ENCODE data around the gene UNC45B.
"Not testable (repeated sequence)": the region's sequence is repeated elsewhere in the genome, so short reads cannot be mapped to it uniquely, and the experiment has no call there.

UNC45B gene

GRCh38 chr17:35148144-35148543 lies 527 bp downstream of the UNC45B start:
- Histone ChIP-seq H3K4me3 (ENCODE audit: low read length) (no peak overlapping the region), H3K27me3 (ENCODE audit: insufficient read depth, low read length) (peaks cover 18% of the 10 kb centered on the region), H3K36me3 (ENCODE audit: insufficient read depth, low read length) (no peaks in the 10 kb centered on the region), H2AFZ (ENCODE audit: low read depth, low read length) (no peak overlapping the region), H3K4me1 (ENCODE audit: insufficient read depth, low read length) (no peaks in the 10 kb centered on the region), H3K9me3 (ENCODE audit: low read length) (no peaks in the 10 kb centered on the region)

DNA sequence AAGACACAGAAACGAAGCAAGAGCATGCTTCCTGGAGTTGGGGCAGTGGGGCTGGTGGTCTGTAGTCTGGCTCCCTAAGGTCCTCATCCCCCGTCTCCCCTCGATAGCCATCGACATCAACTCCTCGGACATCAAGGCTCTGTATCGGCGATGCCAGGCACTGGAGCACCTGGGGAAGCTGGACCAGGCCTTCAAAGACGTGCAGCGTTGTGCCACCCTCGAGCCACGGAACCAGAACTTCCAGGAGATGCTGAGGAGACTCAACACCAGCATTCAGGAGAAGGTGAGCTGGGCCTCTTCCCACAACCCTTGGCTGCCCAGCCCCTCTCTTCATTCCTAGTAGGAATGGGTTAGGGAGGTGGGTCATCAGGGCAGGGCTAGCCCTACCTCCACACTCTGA lies 2.3 kb downstream of the UNC45B start:
- no peak overlapping the region for H2AFZ ChIP-seq (ENCODE audit: low read depth, low read length)
- H3K4me3 ChIP-seq (ENCODE audit: low read length): no peak overlapping the region
- no peaks in the 10 kb centered on the region for H3K36me3 ChIP-seq (ENCODE audit: insufficient read depth, low read length)
- no peaks in the 10 kb centered on the region for H3K4me1 ChIP-seq (ENCODE audit: insufficient read depth, low read length)
- H3K27me3 ChIP-seq (ENCODE audit: insufficient read depth, low read length): peaks cover 19% of the 10 kb centered on the region
- no peaks in the 10 kb centered on the region for H3K9me3 ChIP-seq (ENCODE audit: low read length)

DNA sequence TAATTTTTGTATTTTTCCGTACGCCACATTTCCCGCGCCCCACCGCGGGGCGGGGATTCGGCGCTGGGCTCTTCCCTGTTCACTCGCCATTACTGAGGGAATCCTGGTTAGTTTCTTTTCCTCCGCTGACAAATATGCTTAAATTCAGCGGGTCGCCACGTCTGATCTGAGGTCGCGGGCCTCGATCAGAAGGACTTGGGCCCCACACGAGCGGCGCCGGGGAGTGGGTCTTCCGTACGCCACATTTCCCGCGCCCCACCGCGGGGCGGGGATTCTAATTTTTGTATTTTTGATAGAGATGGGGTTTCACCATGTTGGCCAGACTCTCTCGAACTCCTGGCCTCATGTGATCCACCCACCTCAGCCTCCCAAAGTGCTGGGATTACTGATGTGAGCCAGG lies 3.5 kb downstream of the UNC45B start:
- not testable (repeated sequence) for H3K4me3 ChIP-seq (ENCODE audit: low read length); H3K36me3 ChIP-seq (ENCODE audit: insufficient read depth, low read length); H3K9me3 ChIP-seq (ENCODE audit: low read length); H2AFZ ChIP-seq (ENCODE audit: low read depth, low read length); H3K4me1 ChIP-seq (ENCODE audit: insufficient read depth, low read length)
- peaks cover 22% of the 10 kb centered on the region for H3K27me3 ChIP-seq (ENCODE audit: insufficient read depth, low read length)

DNA sequence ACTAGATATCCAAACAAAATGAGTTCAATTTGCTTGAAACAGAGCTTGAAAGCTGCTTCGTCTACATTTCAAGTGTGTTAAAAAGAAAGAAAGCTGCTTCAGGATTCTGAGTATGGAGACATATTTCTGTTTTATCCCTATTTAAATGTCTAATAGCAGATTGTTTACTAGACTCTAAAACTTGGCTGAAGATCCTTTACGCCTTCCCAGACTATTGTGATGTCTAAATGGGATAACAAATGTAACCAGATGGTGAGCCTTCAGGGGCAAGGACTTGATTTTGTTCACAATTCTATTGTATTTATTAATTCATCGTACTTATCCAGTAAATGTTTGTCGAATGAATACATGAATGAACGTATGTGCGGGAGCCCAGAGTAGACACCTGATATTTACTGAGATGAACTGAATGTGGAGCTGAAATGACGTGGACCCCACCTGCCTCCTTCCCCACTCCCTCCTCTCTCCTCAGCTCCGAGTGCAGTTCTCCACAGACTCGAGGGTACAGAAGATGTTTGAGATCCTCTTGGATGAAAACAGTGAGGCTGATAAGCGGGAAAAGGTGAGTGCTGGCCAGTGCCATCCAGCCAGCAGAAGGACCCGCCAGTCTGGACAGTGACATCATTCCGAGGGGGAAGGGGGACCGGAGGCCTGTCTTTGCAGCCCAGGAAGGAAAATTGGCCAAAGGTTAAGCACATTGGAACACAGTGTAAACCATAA lies 5.0 kb downstream of the UNC45B start:
- no peaks in the 10 kb centered on the region for H3K4me1 ChIP-seq (ENCODE audit: insufficient read depth, low read length)
- no peak overlapping the region for H3K4me3 ChIP-seq (ENCODE audit: low read length)

DNA sequence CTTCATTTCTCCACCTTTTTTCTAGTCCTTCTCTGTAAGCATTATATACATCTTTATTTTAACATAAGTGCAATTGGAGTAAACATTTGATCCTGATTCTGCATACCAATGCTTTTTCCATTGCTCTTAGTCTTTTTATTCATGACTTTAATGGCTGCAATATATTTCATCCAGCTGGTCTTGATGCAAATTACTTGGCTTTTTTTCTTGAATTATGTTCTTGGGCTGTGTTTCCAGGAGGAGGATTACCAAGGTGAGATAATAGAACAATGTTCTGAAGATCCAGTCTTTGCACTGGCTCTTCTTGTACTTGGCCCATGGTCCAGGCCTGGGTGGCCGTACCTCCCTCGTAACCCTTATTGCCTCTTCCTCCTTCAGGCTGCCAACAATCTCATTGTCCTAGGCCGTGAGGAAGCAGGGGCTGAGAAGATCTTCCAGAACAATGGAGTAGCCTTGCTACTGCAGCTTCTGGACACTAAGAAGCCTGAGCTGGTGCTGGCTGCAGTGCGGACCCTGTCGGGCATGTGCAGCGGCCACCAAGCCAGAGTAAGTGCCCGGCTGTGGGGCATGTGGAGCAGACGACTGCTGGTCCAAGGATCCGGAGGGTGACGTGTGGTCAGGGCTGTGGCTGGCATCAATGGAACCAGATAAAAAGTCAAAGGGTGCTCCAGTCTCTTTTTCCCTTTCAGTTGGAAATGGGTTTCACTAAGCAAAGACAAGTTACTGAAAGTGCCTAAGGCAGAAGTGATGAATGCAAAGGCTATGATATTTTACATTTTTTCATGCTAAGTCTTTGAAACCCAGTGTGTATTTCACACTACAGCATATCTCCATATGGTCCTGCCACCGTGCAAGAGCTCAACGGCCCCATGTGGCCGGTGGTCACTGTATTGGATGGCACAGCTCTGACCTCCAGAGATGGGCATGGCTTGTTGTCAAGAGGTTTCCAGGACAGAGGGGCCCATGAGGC lies 6.9 kb downstream of the UNC45B start:
- Histone ChIP-seq H3K4me3 (ENCODE audit: low read length) (no peak overlapping the region), H3K27me3 (ENCODE audit: insufficient read depth, low read length) (peaks cover 12% of the 10 kb centered on the region), H2AFZ (ENCODE audit: low read depth, low read length) (no peak overlapping the region), H3K36me3 (ENCODE audit: insufficient read depth, low read length) (no peaks in the 10 kb centered on the region), H3K4me1 (ENCODE audit: insufficient read depth, low read length) (no peaks in the 10 kb centered on the region), H3K9me3 (ENCODE audit: low read length) (no peaks in the 10 kb centered on the region)

More for the DNA sequence above, 5.0 kb downstream of the UNC45B start:
- Histone ChIP-seq H3K27me3 (ENCODE audit: insufficient read depth, low read length) (peaks cover 13% of the 10 kb centered on the region), H2AFZ (ENCODE audit: low read depth, low read length) (no peak overlapping the region), H3K36me3 (ENCODE audit: insufficient read depth, low read length) (no peaks in the 10 kb centered on the region), H3K9me3 (ENCODE audit: low read length) (no peaks in the 10 kb centered on the region)

DNA sequence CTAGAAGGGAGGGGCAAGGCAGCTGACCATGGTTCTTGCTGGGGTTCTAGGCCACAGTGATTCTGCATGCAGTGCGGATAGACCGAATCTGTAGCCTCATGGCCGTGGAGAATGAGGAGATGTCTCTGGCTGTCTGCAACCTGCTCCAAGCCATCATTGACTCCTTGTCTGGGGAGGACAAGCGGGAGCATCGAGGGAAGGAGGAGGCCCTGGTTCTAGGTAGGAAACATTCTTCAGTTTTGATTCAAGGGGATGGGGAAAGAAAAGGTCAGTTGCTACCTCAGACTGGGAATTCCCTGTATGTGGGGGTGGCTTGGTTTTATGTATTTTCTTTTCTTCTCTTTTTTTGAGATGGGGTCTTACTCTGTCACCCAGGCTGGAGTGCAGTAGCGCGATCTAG lies 7.6 kb downstream of the UNC45B start:
- H2AFZ ChIP-seq (ENCODE audit: low read depth, low read length): no peak overlapping the region
- no peaks in the 10 kb centered on the region for H3K4me1 ChIP-seq (ENCODE audit: insufficient read depth, low read length)
- peaks cover 16% of the 10 kb centered on the region for H3K27me3 ChIP-seq (ENCODE audit: insufficient read depth, low read length)
- no peaks in the 10 kb centered on the region for H3K9me3 ChIP-seq (ENCODE audit: low read length)
- H3K36me3 ChIP-seq (ENCODE audit: insufficient read depth, low read length): no peaks in the 10 kb centered on the region
- no peak overlapping the region for H3K4me3 ChIP-seq (ENCODE audit: low read length)

DNA sequence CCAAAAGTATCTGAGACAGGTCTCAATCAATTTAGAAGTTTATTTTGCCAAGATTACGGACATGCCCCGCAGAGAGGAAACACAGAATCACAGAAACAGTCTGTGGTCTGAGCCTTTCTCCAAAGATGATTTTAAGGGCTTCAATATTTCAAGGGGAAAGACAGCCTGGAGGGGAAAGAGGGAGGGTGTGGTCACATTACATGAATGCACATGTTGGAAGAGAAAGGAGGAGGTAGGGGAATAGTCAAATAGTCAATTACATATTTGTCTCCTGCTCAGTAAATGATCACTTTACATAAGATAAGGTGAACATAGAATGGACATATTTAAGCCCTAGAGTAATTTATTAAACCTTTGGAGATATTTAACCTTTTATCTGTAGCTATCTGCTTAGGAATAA lies 12.3 kb downstream of the UNC45B start:
- H3K36me3 ChIP-seq (ENCODE audit: insufficient read depth, low read length): no peaks in the 10 kb centered on the region
- no peak overlapping the region for H2AFZ ChIP-seq (ENCODE audit: low read depth, low read length)
- no peaks in the 10 kb centered on the region for H3K4me1 ChIP-seq (ENCODE audit: insufficient read depth, low read length)
- no peak overlapping the region for H3K4me3 ChIP-seq (ENCODE audit: low read length)
- H3K9me3 ChIP-seq (ENCODE audit: low read length): peaks cover 3% of the 10 kb centered on the region
- peaks cover 26% of the 10 kb centered on the region for H3K27me3 ChIP-seq (ENCODE audit: insufficient read depth, low read length)

- H3K36me3 ChIP-seq (ENCODE audit: insufficient read depth, low read length): no peaks in the 10 kb centered on the region
- no peaks in the 10 kb centered on the region for H3K4me1 ChIP-seq (ENCODE audit: insufficient read depth, low read length)
- H3K9me3 ChIP-seq (ENCODE audit: low read length): peaks cover 3% of the 10 kb centered on the region
- peaks cover 22% of the 10 kb centered on the region for H3K27me3 ChIP-seq (ENCODE audit: insufficient read depth, low read length)
- no peak overlapping the region for H2AFZ ChIP-seq (ENCODE audit: low read depth, low read length)
- no peak overlapping the region for H3K4me3 ChIP-seq (ENCODE audit: low read length)
Measured at GRCh38 chr17:35160354-35161201, 13.0 kb downstream of the UNC45B start.

DNA sequence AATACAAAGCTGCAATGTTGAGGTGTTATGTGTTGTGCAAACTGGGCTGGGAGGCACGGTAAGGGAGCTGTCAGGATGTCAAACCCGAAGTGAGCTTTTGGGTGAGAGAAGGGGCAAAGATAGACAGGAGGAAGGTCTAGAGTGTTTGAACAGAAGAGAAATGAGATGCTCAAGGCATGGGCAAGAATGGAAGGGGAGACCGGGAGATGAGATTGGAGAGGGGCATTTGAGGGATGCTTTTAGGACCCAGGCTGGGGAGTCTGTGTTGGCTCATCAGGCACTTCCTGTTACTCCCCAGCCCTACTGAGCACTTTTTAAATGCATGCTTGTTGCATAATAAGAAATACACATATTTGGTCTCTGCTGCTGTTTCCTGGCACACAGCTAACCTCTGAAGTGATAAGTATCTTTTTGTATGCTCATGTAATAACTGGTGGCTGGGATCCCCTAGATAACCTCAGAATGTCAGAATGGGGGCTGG lies 13.7 kb downstream of the UNC45B start:
- H3K4me1 ChIP-seq (ENCODE audit: insufficient read depth, low read length): no peaks in the 10 kb centered on the region

DNA sequence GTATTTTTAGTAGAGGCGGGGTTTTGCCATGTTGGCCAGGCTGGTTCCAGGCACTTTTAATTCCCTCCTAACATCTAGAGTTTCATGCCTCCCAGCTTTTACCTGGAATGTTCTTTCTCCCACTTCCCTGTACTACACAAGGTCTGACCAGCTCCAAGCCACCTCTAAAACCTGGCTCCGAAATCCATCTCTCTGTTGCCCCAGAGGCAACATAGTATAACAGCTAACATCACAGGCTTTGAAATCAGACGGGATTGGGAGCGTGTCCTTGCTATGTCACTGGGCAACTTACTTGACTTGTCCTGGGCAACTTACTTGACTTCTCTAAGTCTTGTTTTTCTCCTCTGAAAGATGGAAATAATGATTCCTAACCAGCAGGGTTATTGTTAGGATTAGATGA lies 15.1 kb downstream of the UNC45B start:
- Histone ChIP-seq H3K4me1 (ENCODE audit: insufficient read depth, low read length) (no peaks in the 10 kb centered on the region), H3K9me3 (ENCODE audit: low read length) (peaks cover 3% of the 10 kb centered on the region), H3K4me3 (ENCODE audit: low read length) (no peak overlapping the region), H3K36me3 (ENCODE audit: insufficient read depth, low read length) (no peaks in the 10 kb centered on the region), H2AFZ (ENCODE audit: low read depth, low read length) (no peak overlapping the region), H3K27me3 (ENCODE audit: insufficient read depth, low read length) (peaks cover 22% of the 10 kb centered on the region)

More for the DNA sequence above, 13.7 kb downstream of the UNC45B start:
- peaks cover 22% of the 10 kb centered on the region for H3K27me3 ChIP-seq (ENCODE audit: insufficient read depth, low read length)
- H2AFZ ChIP-seq (ENCODE audit: low read depth, low read length): no peak overlapping the region
- peaks cover 3% of the 10 kb centered on the region for H3K9me3 ChIP-seq (ENCODE audit: low read length)
- H3K36me3 ChIP-seq (ENCODE audit: insufficient read depth, low read length): no peaks in the 10 kb centered on the region
- H3K4me3 ChIP-seq (ENCODE audit: low read length): no peak overlapping the region

DNA sequence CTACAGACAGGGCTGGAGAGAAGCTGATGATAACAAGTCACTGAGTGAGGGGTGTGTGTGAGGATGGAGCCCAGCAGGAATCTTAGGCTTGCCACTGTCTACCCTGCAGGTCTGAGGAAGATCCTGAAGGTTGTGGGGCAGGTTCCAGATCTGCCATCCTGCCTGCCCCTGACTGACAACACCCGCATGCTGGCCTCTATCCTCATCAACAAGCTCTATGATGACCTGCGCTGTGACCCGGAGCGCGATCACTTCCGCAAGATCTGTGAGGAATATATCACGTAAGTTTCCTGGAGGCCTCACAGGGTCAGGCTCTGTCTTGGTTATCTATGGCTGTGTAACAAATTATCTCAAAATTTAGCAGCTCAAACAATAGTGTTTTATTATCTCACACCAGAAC lies 16.3 kb downstream of the UNC45B start:
- peaks cover 3% of the 10 kb centered on the region for H3K9me3 ChIP-seq (ENCODE audit: low read length)
- no peaks in the 10 kb centered on the region for H3K36me3 ChIP-seq (ENCODE audit: insufficient read depth, low read length)
- no peak overlapping the region for H2AFZ ChIP-seq (ENCODE audit: low read depth, low read length)
- peaks cover 23% of the 10 kb centered on the region for H3K27me3 ChIP-seq (ENCODE audit: insufficient read depth, low read length)
- H3K4me1 ChIP-seq (ENCODE audit: insufficient read depth, low read length): no peaks in the 10 kb centered on the region
- H3K4me3 ChIP-seq (ENCODE audit: low read length): no peak overlapping the region

- Histone ChIP-seq H3K4me3 (ENCODE audit: low read length) (no peak overlapping the region), H3K4me1 (ENCODE audit: insufficient read depth, low read length) (no peaks in the 10 kb centered on the region), H3K36me3 (ENCODE audit: insufficient read depth, low read length) (no peaks in the 10 kb centered on the region), H3K27me3 (ENCODE audit: insufficient read depth, low read length) (peaks cover 19% of the 10 kb centered on the region), H2AFZ (ENCODE audit: low read depth, low read length) (no peak overlapping the region), H3K9me3 (ENCODE audit: low read length) (peaks cover 3% of the 10 kb centered on the region)
Measured at GRCh38 chr17:35164716-35165115, 17.1 kb downstream of the UNC45B start.

Data from neuron (in vitro differentiated cells).